GM10266 (cell line): ENCODE results near the gene RCN1.

Experiments used
- DNase-seq: peaks from one replicate; pipeline ENCODE4 v3.0.0; 2012; ENCODE audit errors: extremely low spot score
- TF ChIP-seq, protein P1 (sequence below): IDR thresholded peaks from 2 replicates; pipeline ENCODE4 v1.5.1; 2012; ENCODE audit warnings: mild to moderate bottlenecking, low read depth; ENCODE audit not compliant: control insufficient read depth, insufficient read depth; ENCODE audit errors: missing control alignments

RCN1 gene

GRCh38 chr11:32152821-32153220, 61.9 kb downstream of the RCN1 start:
- DNase-seq, result no peak
- TF ChIP-seq, protein P1, sequence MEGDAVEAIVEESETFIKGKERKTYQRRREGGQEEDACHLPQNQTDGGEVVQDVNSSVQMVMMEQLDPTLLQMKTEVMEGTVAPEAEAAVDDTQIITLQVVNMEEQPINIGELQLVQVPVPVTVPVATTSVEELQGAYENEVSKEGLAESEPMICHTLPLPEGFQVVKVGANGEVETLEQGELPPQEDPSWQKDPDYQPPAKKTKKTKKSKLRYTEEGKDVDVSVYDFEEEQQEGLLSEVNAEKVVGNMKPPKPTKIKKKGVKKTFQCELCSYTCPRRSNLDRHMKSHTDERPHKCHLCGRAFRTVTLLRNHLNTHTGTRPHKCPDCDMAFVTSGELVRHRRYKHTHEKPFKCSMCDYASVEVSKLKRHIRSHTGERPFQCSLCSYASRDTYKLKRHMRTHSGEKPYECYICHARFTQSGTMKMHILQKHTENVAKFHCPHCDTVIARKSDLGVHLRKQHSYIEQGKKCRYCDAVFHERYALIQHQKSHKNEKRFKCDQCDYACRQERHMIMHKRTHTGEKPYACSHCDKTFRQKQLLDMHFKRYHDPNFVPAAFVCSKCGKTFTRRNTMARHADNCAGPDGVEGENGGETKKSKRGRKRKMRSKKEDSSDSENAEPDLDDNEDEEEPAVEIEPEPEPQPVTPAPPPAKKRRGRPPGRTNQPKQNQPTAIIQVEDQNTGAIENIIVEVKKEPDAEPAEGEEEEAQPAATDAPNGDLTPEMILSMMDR, result no peak

DNA sequence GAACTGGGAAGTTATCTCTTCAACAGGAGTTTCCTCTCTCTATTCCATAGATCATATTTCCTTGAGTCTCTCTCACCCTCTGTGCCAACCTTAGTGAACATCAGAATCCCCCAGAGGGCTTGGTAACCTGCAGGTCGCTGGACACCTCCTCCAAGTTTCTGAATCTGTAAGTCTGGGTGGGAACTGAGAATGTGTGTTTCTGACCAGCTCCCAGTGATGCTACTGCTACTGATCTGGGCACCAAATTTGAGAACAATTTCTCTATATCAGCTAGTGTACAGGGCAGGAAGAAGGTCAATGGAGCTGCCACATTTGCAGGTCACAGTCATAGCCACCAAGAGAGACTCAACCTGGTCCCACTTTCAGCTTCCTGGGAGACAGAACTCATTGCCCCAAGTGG, 62.9 kb downstream of the RCN1 start:
- TF ChIP-seq, protein P1, result no peak

GRCh38 chr11:32154275-32154674, 63.4 kb downstream of the RCN1 start:
- TF ChIP-seq, protein P1, result peak; percentile 11
- peak; percentile 31 for DNase-seq

More for the DNA sequence above, 62.9 kb downstream of the RCN1 start:
- DNase-seq, result peak; percentile 11
